Activated CD8-positive, alpha-beta memory T cell treated with anti-CD3 and anti-CD28 coated beads, Interleukin-2, amount 50 U/mL, for 24 hours (primary cell): ENCODE results near the gene KCTD11.
"Not testable (repeated sequence)": the region's sequence is repeated elsewhere in the genome, so short reads cannot be mapped to it uniquely, and the experiment has no call there.

Source experiments
- DNase-seq: peaks from one replicate; pipeline ENCODE4 v3.0.0-alpha.2; 2020; ENCODE audit errors: extremely low read depth

The KCTD11 gene

GRCh38 chr17:7322520-7323194 lies 29.3 kb upstream of the KCTD11 start:
- DNase-seq: no peak

- DNase-seq: no peak
Measured at GRCh38 chr17:7323731-7324437, 28.1 kb upstream of the KCTD11 start.

GRCh38 chr17:7324438-7324779 lies 27.6 kb upstream of the KCTD11 start:
- no peak for DNase-seq

- no peak for DNase-seq
Measured at GRCh38 chr17:7325031-7325528, 26.9 kb upstream of the KCTD11 start.

- no peak for DNase-seq
Measured at GRCh38 chr17:7326186-7326585, 25.8 kb upstream of the KCTD11 start.

GRCh38 chr17:7327056-7327455 lies 24.9 kb upstream of the KCTD11 start:
- no peak for DNase-seq

- no peak for DNase-seq
Measured at GRCh38 chr17:7327501-7327900, 24.5 kb upstream of the KCTD11 start.

GRCh38 chr17:7328009-7328408 lies 24.0 kb upstream of the KCTD11 start:
- DNase-seq: no peak

GRCh38 chr17:7328840-7329373 lies 23.1 kb upstream of the KCTD11 start, which contains the start of gene NEURL4:
Gene NEURL4 (minus strand): TSS chr17:7329335. CDS start chr17:7329312, 23 bp downstream.
- DNase-seq: no peak

GRCh38 chr17:7329374-7329996 lies 22.5 kb upstream of the KCTD11 start:
- DNase-seq: peak; percentile 90

- DNase-seq: peak; percentile 59
Measured at GRCh38 chr17:7329997-7330637, 21.8 kb upstream of the KCTD11 start.

- DNase-seq: no peak
Measured at GRCh38 chr17:7330638-7331015, 21.3 kb upstream of the KCTD11 start.

- DNase-seq: no peak
Measured at GRCh38 chr17:7332111-7332510, 19.9 kb upstream of the KCTD11 start.

GRCh38 chr17:7332600-7333069 lies 19.3 kb upstream of the KCTD11 start:
- not testable (repeated sequence) for DNase-seq

GRCh38 chr17:7334938-7335538 lies 16.9 kb upstream of the KCTD11 start:
- DNase-seq: no peak

GRCh38 chr17:7335765-7336164 lies 16.2 kb upstream of the KCTD11 start:
- not testable (repeated sequence) for DNase-seq

- peak; percentile 75 for DNase-seq
Measured at GRCh38 chr17:7336240-7337175, 15.5 kb upstream of the KCTD11 start, which contains the start of gene ACAP1. Gene ACAP1 (plus strand): TSS chr17:7336529. CDS start chr17:7336735, 206 bp downstream.

GRCh38 chr17:7337600-7337999 lies 14.4 kb upstream of the KCTD11 start:
- DNase-seq: not testable (repeated sequence)

GRCh38 chr17:7340179-7340578 lies 11.8 kb upstream of the KCTD11 start:
- no peak for DNase-seq

GRCh38 chr17:7341842-7342241 lies 10.1 kb upstream of the KCTD11 start:
- no peak for DNase-seq
